ENCODE measurements around the gene RNF121. TPM values are rescaled to one million over a fixed set of nuclear protein-coding genes. Genes with fewer than 3 reads are reported as not detected.
A peak's percentile ranks its signal among the peaks of the same experiment; 100 is the strongest.

RNF121 gene
- total and polyA plus RNA-seq, 12 donors: 8.3 to 25.7 (median 19.2) TPM

DNA sequence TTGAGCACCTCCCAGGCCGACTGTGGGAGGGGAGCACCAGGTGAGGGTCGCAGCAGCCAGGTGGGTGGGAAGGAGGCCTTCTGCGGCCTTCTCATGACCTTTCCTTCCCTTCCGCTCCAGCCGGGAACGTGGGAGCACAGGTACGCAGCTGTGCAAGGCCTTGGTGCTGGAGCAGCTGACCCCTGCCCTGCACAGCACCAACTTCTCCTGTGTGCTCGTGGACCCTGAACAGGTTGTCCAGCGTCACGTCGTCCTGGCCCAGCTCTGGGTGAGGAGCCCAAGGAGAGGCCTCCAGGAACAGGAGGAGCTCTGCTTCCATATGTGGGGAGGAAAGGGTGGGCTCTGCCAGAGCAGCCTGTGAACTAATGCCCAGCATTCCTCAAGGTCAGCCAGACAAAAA is 72.4 kb downstream of the RNF121 start:
- intact Hi-C loops (cut with DNase I): no loop called here
- WGBS, 2 donors: 85 to 87% methylated on average over 11 of the region's 11 CpGs
- ATAC-seq (no peak), DNase-seq (no peak)
- H3K36me3 ChIP-seq: peaks cover 0 to 67% (median 35%) of the 10 kb centered on the region in 9 donors
- TF ChIP-seq, protein P1, sequence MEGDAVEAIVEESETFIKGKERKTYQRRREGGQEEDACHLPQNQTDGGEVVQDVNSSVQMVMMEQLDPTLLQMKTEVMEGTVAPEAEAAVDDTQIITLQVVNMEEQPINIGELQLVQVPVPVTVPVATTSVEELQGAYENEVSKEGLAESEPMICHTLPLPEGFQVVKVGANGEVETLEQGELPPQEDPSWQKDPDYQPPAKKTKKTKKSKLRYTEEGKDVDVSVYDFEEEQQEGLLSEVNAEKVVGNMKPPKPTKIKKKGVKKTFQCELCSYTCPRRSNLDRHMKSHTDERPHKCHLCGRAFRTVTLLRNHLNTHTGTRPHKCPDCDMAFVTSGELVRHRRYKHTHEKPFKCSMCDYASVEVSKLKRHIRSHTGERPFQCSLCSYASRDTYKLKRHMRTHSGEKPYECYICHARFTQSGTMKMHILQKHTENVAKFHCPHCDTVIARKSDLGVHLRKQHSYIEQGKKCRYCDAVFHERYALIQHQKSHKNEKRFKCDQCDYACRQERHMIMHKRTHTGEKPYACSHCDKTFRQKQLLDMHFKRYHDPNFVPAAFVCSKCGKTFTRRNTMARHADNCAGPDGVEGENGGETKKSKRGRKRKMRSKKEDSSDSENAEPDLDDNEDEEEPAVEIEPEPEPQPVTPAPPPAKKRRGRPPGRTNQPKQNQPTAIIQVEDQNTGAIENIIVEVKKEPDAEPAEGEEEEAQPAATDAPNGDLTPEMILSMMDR (IDR thresholded peaks at IDR 0.05): no peak
- no peaks in the 10 kb centered on the region for H3K27me3 ChIP-seq
- no peak overlapping the region for H3K4me3 ChIP-seq
- peak overlapping the region in 2 of 10 donors; percentile 21 to 91 for H3K27ac ChIP-seq
- H3K4me1 ChIP-seq: peaks cover 0 to 59% (median 25%) of the 10 kb centered on the region in 9 donors
- no peaks in the 10 kb centered on the region for H3K9me3 ChIP-seq

DNA sequence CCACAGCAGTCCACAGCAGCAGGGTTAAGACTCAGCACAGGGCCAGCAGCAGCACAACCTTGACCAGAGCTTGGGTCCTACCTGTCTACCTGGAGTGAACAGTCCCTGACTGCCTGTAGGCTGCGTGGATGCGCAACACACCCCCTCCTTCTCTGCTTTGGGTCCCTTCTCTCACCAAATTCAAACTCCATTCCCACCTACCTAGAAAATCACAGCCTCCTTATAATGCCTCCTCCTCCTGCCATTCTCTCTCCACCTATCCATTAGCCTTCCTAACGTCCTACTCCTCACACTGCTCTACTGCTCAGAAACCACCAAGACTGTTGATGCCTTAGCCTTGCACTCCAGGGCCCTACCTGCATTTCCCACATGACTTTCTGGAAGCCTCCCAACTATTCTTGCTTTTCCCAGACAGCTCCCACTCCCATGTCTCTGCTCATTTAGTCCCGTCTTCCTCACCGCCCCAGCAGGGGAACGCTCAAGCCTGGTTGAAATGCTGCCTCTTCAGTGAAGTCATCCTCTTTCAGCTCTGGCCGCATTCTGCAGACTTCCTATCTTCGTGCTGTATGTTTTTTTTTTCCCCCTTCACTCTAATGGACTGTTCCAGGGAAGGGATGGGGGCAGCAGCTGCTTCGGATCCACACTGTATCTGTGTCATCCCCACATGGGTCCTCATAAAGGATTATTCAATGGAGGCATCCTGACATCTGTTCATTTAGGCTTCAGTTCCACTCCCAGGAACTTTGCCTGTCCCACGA is 73.2 kb downstream of the RNF121 start:
- H3K27ac ChIP-seq: peak overlapping the region in 1 of 10 donors; percentile 21
- WGBS, 2 donors: 57 to 64% methylated on average over 10 of the region's 10 CpGs

DNA sequence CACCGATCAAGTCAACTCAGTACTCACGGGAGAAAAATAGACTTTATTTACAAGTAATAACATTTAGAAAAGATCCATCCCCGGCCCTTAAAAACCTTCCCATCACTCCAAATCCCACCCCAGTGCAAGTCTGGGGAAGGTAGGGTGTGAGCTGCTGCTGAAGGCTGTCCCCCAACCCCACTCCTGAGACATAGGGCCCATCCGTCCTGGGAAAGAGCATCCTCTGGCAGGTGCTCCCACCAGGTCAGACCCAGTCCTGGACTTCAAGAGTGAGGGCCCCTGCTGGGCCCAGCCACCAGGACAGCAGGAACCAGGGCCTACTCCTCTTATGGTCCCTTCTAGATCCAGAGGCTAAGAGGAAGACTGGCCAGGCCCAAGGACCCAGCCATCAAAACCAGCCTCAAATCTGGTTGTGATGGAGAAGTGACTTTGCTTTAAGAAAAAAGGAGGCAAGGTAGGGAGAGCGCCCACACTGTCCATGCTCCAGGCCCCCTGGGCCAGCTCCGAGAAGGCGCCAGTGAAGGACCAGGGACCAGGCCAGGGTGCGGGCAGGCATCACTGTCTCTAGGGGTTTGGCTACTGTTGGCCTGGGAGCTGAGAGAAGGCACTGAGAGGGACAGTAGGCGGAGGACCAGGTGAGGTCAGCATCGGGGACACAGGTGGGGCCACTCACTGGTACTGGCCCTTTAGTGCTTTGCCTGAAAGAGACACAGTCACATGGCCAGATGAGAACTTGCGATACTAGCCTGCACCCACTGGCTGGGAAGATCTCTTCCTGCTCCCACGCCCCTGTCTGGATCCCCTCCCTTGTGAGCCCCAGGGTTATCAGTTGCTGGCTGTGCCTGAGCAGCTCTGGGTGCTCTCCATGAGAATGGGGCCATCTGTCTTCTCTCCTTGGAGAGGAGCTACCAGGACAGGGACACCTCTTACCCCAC is 74.3 kb downstream of the RNF121 start:
- ATAC-seq: no peak
- H3K9me3 ChIP-seq: no peaks in the 10 kb centered on the region
- peaks cover 0 to 82% (median 54%) of the 10 kb centered on the region in 9 donors for H3K36me3 ChIP-seq
- DNase-seq: no peak
- H3K4me3 ChIP-seq: no peak overlapping the region
- 82 to 84% methylated on average over 12 of the region's 12 CpGs for WGBS, 2 donors
- H3K27ac ChIP-seq: peak overlapping the region in 1 of 10 donors; percentile 21
- H3K4me1 ChIP-seq: peaks cover 0 to 48% (median 25%) of the 10 kb centered on the region in 9 donors
- H3K27me3 ChIP-seq: no peaks in the 10 kb centered on the region
- intact Hi-C loops (cut with DNase I): no loop called here
- TF ChIP-seq, protein P1 (IDR thresholded peaks at IDR 0.05): no peak

More for the DNA sequence above, 73.2 kb downstream of the RNF121 start:
- intact Hi-C loops (cut with DNase I): no loop called here
- peaks cover 0 to 59% (median 25%) of the 10 kb centered on the region in 9 donors for H3K4me1 ChIP-seq
- H3K36me3 ChIP-seq: peaks cover 0 to 71% (median 43%) of the 10 kb centered on the region in 9 donors
- TF ChIP-seq, protein P1 (IDR thresholded peaks at IDR 0.05): no peak
- no peaks in the 10 kb centered on the region for H3K27me3 ChIP-seq
- no peak overlapping the region for H3K4me3 ChIP-seq
- ATAC-seq: no peak
- DNase-seq: no peak
- no peaks in the 10 kb centered on the region for H3K9me3 ChIP-seq

DNA sequence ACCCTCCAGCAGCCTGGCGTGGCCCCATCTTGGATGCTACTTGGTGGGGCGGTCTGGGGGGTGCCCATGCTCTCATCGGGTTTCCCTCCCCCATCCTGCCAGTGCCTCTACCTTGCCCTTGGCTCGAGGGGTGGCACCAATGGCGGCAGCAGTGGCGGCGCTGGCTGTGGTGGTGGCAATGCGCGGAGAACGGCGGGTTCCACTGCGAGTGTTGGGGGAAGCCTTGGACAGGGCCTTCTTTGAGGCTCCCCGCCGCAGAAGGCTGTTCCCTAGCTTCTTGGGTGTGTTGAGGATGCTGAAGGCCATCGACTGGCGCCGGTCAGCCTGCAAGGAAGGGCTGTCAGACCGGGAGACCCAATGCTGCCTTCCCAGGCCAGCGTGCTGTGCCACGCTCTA is 74.9 kb downstream of the RNF121 start:
- Histone ChIP-seq H3K27ac (no peak overlapping the region), H3K27me3 (no peaks in the 10 kb centered on the region), H3K4me1 (peaks cover 0 to 41% (median 19%) of the 10 kb centered on the region in 9 donors), H3K36me3 (peaks cover 0 to 89% (median 60%) of the 10 kb centered on the region in 9 donors), H3K4me3 (no peak overlapping the region), H3K9me3 (no peaks in the 10 kb centered on the region)
- no peak for ATAC-seq
- no peak for DNase-seq
- intact Hi-C loops (cut with DNase I): no loop called here
- TF ChIP-seq, protein P1 (IDR thresholded peaks at IDR 0.05): no peak
- 92% methylated on average over 20 of the region's 20 CpGs for WGBS, 2 donors

Data from heart right ventricle (tissue), 16 donors.